ENCODE data around the gene SHC4.

Gene SHC4

DNA sequence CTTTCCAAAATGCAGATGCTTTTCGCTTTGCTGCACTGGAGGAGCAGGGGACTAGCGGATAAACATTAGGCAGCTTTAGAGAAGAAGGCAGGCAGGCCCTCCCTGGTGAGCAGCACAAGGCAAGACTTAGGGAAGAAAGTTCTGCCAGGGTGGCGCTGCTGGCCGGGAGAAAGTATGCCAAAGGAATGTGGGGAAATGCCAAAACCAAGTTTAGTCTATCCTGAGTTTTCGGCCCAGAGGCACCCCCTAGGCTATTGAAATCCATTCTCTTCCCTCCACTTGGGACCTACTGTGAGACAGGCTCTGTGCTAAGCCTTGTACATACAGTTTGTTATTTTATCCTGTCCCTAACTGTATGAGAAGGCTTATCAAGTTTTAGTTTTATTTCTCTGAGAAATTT is 9.2 kb downstream of the SHC4 start:
- H3K36me3 Mint-ChIP-seq = no peaks in the 10 kb centered on the region
- H3K4me1 Mint-ChIP-seq = no peaks in the 10 kb centered on the region
- no peak overlapping the region for H3K27ac Mint-ChIP-seq
- no peak for ATAC-seq (replicated peaks)
- no peak overlapping the region for H3K4me3 Mint-ChIP-seq
- peaks cover 29 to 31% of the 10 kb centered on the region in 2 donors for H3K27me3 Mint-ChIP-seq
- H3K9me3 Mint-ChIP-seq = peaks cover 0 to 3% of the 10 kb centered on the region in 2 donors
- DNase-seq = no peak

DNA sequence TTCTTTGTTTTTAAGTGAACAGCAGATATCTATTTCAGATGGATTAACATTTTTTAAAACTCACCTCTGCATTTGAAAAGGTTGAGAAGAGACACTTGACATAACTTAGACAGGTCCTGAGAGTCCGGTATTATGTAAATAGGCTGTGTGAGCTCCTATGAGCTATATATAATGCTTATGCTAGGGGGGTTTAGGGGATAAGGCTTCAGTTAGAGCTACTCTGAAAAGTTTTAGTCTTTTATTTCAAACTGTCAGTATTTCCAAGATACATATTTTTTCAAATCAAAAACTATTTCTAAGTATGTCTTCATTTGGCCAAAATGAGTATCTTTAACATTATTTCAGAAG is 16.9 kb downstream of the SHC4 start:
- Mint-ChIP-seq H3K36me3 (no peaks in the 10 kb centered on the region), H3K9me3 (no peaks in the 10 kb centered on the region), H3K27me3 (peaks cover 20 to 22% of the 10 kb centered on the region in 2 donors), H3K4me3 (no peak overlapping the region), H3K4me1 (peaks cover 0 to 3% of the 10 kb centered on the region in 2 donors), H3K27ac (no peak overlapping the region)
- no peak for ATAC-seq (replicated peaks)
- DNase-seq = no peak

DNA sequence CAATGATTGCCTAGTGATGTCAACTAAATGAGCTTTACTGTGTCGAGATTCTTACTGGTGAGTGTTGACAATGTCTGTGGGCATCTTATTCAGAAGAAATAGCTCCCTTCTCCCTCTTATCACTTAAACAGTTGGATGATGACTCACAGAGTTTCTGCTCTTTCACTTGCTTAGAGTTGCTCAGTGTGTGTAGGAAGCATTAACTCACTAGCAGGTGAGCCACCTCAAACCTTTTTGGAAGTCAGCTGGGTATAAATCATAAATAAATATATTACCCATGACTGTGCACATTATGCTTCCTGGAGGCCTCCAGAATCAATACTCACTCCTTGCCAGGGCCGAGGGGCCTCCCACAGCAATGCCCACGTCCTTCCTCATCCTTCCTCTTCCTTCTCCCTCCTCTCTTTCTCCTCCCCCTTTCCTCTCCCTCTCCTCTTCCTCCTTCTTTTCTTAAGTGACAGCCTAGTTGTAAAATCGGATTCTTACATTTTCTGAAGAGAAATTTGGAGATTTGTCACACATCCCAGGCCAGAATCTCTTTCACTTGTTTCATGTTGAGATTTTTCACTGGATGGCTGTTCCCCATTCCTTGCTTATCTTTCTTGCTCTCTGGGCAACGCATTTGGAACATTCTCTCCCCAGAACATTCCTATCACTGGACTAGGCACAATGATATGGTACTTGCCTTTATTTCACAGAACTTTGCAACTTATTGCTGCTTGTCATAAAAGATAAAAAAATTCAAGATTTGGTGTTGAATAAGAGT is 17.5 kb downstream of the SHC4 start:
- H3K36me3 Mint-ChIP-seq = no peaks in the 10 kb centered on the region
- DNase-seq = no peak
- no peak for ATAC-seq (replicated peaks)
- peaks cover 0 to 3% of the 10 kb centered on the region in 2 donors for H3K4me1 Mint-ChIP-seq
- no peak overlapping the region for H3K27ac Mint-ChIP-seq
- H3K27me3 Mint-ChIP-seq = peaks cover 16% of the 10 kb centered on the region in 2 donors
- no peaks in the 10 kb centered on the region for H3K9me3 Mint-ChIP-seq
- no peak overlapping the region for H3K4me3 Mint-ChIP-seq

DNA sequence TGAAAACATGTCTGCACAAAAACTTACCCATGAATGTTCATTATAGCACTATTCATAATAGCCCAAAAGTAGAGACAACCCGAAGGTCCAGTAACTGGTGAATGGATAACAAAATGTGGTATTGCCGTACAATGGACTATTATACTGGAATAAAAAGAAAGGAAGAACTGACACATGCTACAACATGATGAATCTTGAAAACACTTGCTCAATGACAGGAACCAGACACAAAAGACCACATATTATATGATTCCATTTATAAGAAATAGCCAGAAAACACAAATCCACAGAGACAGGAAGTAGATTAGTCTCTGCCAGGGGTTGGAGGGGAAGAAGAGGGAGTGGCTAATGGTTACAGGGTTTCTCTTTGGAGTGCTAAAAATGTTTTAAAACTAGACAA is 18.3 kb downstream of the SHC4 start:
- H3K4me1 Mint-ChIP-seq = peaks cover 0 to 3% of the 10 kb centered on the region in 2 donors
- DNase-seq = no peak
- H3K36me3 Mint-ChIP-seq = no peaks in the 10 kb centered on the region
- no peak overlapping the region for H3K27ac Mint-ChIP-seq
- H3K27me3 Mint-ChIP-seq = peaks cover 8 to 12% of the 10 kb centered on the region in 2 donors
- no peak for ATAC-seq (replicated peaks)
- H3K4me3 Mint-ChIP-seq = no peak overlapping the region
- no peaks in the 10 kb centered on the region for H3K9me3 Mint-ChIP-seq

DNA sequence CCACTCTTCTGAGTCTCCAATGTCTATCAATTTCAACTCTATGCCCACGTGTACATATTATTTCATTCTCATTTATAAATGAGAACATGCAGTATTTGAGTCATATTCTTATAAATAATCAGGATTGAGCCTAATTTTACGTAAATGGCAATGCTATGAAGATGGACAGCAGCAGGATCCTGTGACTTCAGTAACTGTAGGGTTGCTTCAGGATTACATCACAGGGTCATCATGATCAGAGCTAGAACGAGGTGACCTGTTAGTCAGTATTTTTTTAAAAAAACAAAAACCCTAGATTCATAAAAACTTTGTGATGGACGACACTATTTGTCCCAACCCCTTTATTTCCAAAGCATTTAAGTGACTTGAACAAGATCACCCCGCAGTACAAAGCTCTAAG is 21.8 kb downstream of the SHC4 start:
- Mint-ChIP-seq H3K9me3 (no peaks in the 10 kb centered on the region), H3K4me3 (no peak overlapping the region), H3K4me1 (peaks cover 0 to 3% of the 10 kb centered on the region in 2 donors), H3K27ac (no peak overlapping the region), H3K27me3 (peaks cover 10 to 14% of the 10 kb centered on the region in 2 donors), H3K36me3 (no peaks in the 10 kb centered on the region)
- ATAC-seq (replicated peaks) (no peak), DNase-seq (no peak)

DNA sequence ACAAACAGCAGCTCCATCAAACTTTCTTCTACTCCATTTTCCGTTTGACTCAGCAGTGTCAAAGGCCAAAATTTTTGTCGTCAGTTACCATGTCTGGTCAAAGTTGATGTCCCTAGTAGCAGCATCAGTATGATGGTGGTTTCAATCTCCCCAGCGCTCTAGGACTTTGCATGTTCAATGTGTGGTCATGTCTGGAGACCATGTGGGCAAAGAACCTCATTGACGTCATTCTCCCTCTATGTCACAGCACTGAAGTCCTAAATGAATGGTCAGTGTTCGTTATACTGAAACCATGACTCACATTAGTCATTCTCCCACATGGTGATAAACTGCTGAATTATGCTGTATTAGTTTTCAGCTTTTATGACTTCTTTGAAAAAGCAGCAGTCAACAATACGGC is 23.2 kb downstream of the SHC4 start:
- Mint-ChIP-seq H3K9me3 (no peaks in the 10 kb centered on the region), H3K36me3 (no peaks in the 10 kb centered on the region), H3K4me1 (no peaks in the 10 kb centered on the region), H3K4me3 (no peak overlapping the region), H3K27me3 (peaks cover 14 to 16% of the 10 kb centered on the region in 2 donors), H3K27ac (no peak overlapping the region)
- DNase-seq (no peak), ATAC-seq (replicated peaks) (peak in 1 of 2 donors; percentile 59)

DNA sequence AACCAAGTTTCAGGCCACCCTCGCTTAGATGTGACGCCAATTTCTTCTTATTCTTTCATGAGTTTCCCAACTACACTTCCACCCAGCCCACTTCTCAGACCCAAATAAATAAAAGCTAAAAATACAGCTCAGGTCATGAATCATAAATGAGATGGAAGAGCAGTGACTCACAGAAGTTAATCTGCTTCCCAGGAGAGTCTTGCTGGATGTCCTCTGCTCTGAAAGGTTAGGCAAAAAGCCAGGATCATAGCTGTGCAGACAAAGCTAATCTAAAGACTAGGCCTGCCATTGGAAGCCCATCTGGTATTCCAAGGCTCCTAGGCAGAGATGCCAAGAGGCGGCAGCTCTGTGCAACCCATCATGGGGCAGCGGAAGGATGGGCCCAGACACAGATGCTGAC is 24.1 kb downstream of the SHC4 start:
- no peak for ATAC-seq (replicated peaks)
- Mint-ChIP-seq H3K9me3 (no peaks in the 10 kb centered on the region), H3K27me3 (peaks cover 18 to 20% of the 10 kb centered on the region in 2 donors), H3K27ac (no peak overlapping the region), H3K4me1 (no peaks in the 10 kb centered on the region), H3K36me3 (no peaks in the 10 kb centered on the region), H3K4me3 (no peak overlapping the region)
- no peak for DNase-seq

DNA sequence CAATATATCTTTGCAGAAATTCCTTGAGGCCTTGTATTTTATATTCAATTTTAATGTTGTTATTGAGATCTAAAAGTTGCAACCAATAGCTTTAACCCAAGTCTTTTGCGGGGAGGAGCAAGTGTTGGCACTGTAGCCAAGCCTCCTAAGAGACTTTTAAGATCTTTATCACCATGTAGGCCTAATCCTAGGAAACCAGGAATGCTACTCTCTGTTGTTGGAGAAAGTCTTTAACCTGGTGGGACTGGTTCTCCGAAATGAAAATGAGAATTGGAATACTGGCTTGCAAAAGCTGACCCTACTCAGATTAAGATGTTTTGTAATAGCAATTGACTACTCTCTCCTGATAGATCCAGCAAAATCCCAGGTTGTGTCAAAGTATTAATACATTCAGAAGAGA is 25.8 kb downstream of the SHC4 start:
- ATAC-seq (replicated peaks) (no peak), DNase-seq (no peak)
- no peaks in the 10 kb centered on the region for H3K36me3 Mint-ChIP-seq
- no peak overlapping the region for H3K27ac Mint-ChIP-seq
- peaks cover 18 to 21% of the 10 kb centered on the region in 2 donors for H3K27me3 Mint-ChIP-seq
- H3K4me1 Mint-ChIP-seq = no peaks in the 10 kb centered on the region
- no peak overlapping the region for H3K4me3 Mint-ChIP-seq
- H3K9me3 Mint-ChIP-seq = no peaks in the 10 kb centered on the region

DNA sequence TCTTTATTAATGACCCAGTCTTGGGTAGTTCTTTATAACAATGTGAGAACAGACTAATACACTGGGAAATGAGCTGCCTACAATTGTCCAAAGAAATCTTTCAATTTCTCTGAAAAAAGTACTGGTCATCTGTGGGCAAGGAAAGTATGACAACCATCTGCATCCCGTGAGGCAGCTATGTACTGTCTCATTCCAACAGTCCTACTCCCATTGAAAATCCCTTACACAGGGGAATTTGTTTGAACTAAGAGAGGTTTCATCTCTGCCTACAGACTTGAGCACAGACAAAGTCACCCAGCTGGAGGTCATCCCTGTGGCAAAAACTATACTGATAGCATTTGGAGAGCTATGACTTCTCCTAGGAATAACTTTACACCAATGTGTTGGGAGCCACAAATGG is 27.1 kb downstream of the SHC4 start:
- peaks cover 24 to 26% of the 10 kb centered on the region in 2 donors for H3K27me3 Mint-ChIP-seq
- H3K27ac Mint-ChIP-seq = no peak overlapping the region
- ATAC-seq (replicated peaks) (no peak), DNase-seq (no peak)
- H3K36me3 Mint-ChIP-seq = no peaks in the 10 kb centered on the region
- H3K9me3 Mint-ChIP-seq = no peaks in the 10 kb centered on the region
- no peaks in the 10 kb centered on the region for H3K4me1 Mint-ChIP-seq
- H3K4me3 Mint-ChIP-seq = no peak overlapping the region

DNA sequence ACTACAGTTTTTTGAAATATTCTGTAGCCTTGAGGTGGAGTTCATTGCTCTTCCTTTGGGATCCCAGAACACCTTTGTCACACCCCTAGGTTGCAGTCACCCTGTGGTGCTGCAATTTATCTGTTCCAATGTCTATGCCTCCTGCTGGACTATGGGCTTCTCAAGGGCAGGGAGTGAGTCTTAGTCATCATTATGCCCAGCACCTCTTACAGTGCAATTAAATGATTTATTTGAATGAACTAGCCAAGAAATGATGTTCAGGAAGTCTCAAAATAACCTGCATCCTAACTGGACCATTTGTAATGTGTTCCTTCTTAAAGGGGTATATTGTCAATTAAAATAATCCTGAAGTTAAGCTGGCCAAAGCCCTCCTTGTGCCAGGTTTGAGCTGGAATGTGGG is 28.5 kb downstream of the SHC4 start:
- no peak overlapping the region for H3K4me3 Mint-ChIP-seq
- H3K27ac Mint-ChIP-seq = no peak overlapping the region
- H3K27me3 Mint-ChIP-seq = peaks cover 28 to 32% of the 10 kb centered on the region in 2 donors
- no peak for ATAC-seq (replicated peaks)
- no peaks in the 10 kb centered on the region for H3K9me3 Mint-ChIP-seq
- no peak for DNase-seq
- no peaks in the 10 kb centered on the region for H3K36me3 Mint-ChIP-seq
- peaks cover 0 to 3% of the 10 kb centered on the region in 2 donors for H3K4me1 Mint-ChIP-seq

DNA sequence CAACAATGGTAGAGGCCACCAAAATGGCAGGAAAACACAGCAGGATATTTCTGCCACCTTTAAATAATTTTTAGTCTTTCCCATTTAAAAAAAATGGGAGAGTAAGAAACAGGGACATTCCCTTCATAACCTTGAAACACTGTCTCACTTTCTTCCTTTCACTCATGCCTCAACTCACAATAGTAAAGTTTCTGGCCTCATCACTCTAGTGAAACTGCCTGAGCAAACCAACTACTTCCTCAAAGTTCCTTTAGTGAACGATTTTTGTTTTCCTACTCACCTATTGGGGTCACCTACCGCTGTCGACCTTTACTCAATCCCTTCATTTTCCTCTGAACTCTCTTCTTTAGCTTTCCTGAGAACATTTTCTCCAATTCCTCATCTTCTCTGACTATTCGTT is 33.0 kb downstream of the SHC4 start:
- no peaks in the 10 kb centered on the region for H3K36me3 Mint-ChIP-seq
- peaks cover 36 to 42% of the 10 kb centered on the region in 2 donors for H3K27me3 Mint-ChIP-seq
- no peak for ATAC-seq (replicated peaks)
- H3K27ac Mint-ChIP-seq = no peak overlapping the region
- no peak for DNase-seq
- no peak overlapping the region for H3K4me3 Mint-ChIP-seq
- peaks cover 0 to 3% of the 10 kb centered on the region in 2 donors for H3K4me1 Mint-ChIP-seq
- H3K9me3 Mint-ChIP-seq = no peaks in the 10 kb centered on the region

DNA sequence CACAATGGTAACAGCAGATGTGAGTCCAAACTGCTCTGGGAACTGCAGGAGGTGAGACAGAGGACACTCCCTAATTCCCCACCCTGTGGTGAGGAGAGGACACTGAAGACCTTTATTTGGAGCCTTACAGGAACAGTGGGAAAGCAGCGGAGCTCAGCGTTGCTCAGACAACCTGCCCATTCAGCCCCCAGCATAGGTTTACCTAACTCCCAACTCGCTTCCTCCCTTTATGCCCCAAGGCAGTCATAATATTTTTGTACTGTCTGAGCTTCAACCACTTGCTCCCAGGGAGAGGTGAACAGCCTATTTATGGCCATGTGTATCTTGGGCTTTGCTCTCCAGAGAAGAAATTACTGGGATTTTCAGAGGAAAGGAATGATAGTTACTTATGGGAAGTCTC is 34.1 kb downstream of the SHC4 start:
- no peaks in the 10 kb centered on the region for H3K9me3 Mint-ChIP-seq
- H3K4me3 Mint-ChIP-seq = no peak overlapping the region
- H3K27me3 Mint-ChIP-seq = peaks cover 37 to 38% of the 10 kb centered on the region in 2 donors
- H3K36me3 Mint-ChIP-seq = no peaks in the 10 kb centered on the region
- DNase-seq = no peak
- H3K27ac Mint-ChIP-seq = no peak overlapping the region
- ATAC-seq (replicated peaks) = no peak
- H3K4me1 Mint-ChIP-seq = peaks cover 0 to 3% of the 10 kb centered on the region in 2 donors

DNA sequence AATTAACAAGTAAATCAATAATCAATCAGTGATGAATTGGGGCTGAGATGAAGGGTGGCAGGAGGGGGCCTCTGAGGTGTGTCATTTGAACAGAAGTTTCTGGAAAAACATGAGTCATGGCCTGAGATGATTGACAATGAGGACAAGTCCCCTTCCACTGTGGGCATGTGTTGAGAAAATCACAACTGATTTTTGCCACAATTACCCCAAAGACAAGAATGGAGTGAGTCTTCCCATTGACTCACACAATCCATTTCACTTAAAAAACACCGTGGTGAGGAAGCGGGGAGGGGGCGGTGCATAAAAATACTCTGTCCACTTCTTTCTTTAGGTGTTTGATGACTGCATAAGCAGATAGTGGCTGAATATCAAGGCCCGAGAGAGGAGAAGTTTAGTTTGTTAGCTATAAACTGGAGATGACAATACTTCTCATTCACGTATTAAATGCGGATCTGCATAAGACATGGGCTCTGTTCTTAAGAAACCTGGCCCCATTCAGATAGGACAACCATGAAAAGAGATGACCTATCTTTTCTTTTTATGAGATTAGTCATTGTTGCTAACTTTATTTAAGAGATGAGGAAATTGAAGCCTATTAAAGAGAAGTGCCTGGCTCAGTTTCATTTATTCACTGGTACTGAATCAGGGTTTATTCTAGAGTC is 34.7 kb downstream of the SHC4 start:
- ATAC-seq (replicated peaks) (peak; percentile 27 to 64), DNase-seq (no peak)

DNA sequence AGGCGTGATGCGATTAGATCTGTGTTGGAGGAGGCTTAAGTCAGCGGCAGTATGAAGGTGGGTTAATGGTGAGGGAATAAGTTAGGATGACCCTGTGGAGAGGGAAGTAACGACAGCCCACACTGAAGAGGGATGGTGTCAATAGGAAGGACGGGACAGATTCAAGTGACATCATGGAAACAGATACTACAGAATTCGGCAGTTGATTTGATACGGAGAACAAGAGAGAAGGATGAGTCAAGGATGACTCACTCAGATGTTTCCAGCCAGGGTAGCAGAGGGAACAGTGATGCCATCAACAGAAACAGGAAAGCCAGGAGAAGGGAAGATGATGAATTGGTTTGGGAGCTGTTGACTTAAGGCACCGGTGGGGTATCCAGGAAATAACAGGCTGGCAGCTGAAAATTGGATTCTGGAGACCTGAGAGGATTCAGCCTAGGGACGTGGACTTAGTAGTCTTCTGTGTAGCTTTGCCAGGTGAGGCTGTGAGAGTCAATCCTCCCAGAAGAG is 38.0 kb downstream of the SHC4 start:
- ATAC-seq (replicated peaks) (no peak), DNase-seq (no peak)
- Mint-ChIP-seq H3K27ac (no peak overlapping the region), H3K4me3 (no peak overlapping the region), H3K9me3 (no peaks in the 10 kb centered on the region), H3K27me3 (peaks cover 27 to 29% of the 10 kb centered on the region in 2 donors), H3K36me3 (no peaks in the 10 kb centered on the region), H3K4me1 (peaks cover 0 to 1% of the 10 kb centered on the region in 2 donors)

More for the DNA sequence above, 34.7 kb downstream of the SHC4 start:
- no peaks in the 10 kb centered on the region for H3K36me3 Mint-ChIP-seq
- H3K27me3 Mint-ChIP-seq = peaks cover 35 to 38% of the 10 kb centered on the region in 2 donors
- no peaks in the 10 kb centered on the region for H3K9me3 Mint-ChIP-seq
- no peak overlapping the region for H3K27ac Mint-ChIP-seq
- no peak overlapping the region for H3K4me3 Mint-ChIP-seq
- peaks cover 0 to 3% of the 10 kb centered on the region in 2 donors for H3K4me1 Mint-ChIP-seq
